ENCODE data around the gene CREBBP. TPM values are rescaled to one million over a fixed set of nuclear protein-coding genes. Genes with fewer than 3 reads are reported as not detected.

CREBBP gene
- total RNA-seq, 1 donor, result 28.2 TPM

GRCh38 chr16:3808308-3809063 is 72.0 kb downstream of the CREBBP start:
- Histone ChIP-seq H3K27ac (ENCODE audit: low read depth, low read length) (no peak overlapping the region), H4K20me1 (ENCODE audit: insufficient read depth, low read length) (peaks cover 83% of the 10 kb centered on the region)

GRCh38 chr16:3807425-3808123 is 72.9 kb downstream of the CREBBP start:
- no peaks in the 10 kb centered on the region for H3K27me3 ChIP-seq (ENCODE audit: insufficient read depth, low read length)
- H3K9me3 ChIP-seq (ENCODE audit: low read depth, low read length), result no peaks in the 10 kb centered on the region
- no peak for TF ChIP-seq CTCF (IDR thresholded peaks at IDR 0.05; ENCODE audit: extremely low read depth, low read depth, low read length)
- H3K4me1 ChIP-seq (ENCODE audit: insufficient read depth, low read length), result no peaks in the 10 kb centered on the region
- H2AFZ ChIP-seq (ENCODE audit: low read length), result no peak overlapping the region
- H3K4me3 ChIP-seq (ENCODE audit: insufficient read depth, low read length), result no peak overlapping the region
- peaks cover 7% of the 10 kb centered on the region for H3K36me3 ChIP-seq (ENCODE audit: insufficient read depth, low read length)
- peaks cover 80% of the 10 kb centered on the region for H4K20me1 ChIP-seq (ENCODE audit: insufficient read depth, low read length)
- H3K79me2 ChIP-seq (ENCODE audit: insufficient read depth, low read length), result peaks cover 95% of the 10 kb centered on the region
- no peak overlapping the region for H3K27ac ChIP-seq (ENCODE audit: low read depth, low read length)
- no peak overlapping the region for H3K4me2 ChIP-seq (ENCODE audit: insufficient read depth, low read length)
- no peak for DNase-seq (ENCODE audit: insufficient read length, low spot score, missing footprints)

More at GRCh38 chr16:3808308-3809063, 72.0 kb downstream of the CREBBP start:
- H2AFZ ChIP-seq (ENCODE audit: low read length), result no peak overlapping the region
- DNase-seq (ENCODE audit: insufficient read length, low spot score, missing footprints), result no peak
- TF ChIP-seq CTCF (IDR thresholded peaks at IDR 0.05; ENCODE audit: extremely low read depth, low read depth, low read length), result no peak
- no peaks in the 10 kb centered on the region for H3K27me3 ChIP-seq (ENCODE audit: insufficient read depth, low read length)
- H3K9me3 ChIP-seq (ENCODE audit: low read depth, low read length), result no peaks in the 10 kb centered on the region
- H3K4me3 ChIP-seq (ENCODE audit: insufficient read depth, low read length), result no peak overlapping the region
- H3K36me3 ChIP-seq (ENCODE audit: insufficient read depth, low read length), result peaks cover 7% of the 10 kb centered on the region
- H3K79me2 ChIP-seq (ENCODE audit: insufficient read depth, low read length), result peaks cover 97% of the 10 kb centered on the region
- no peak overlapping the region for H3K4me2 ChIP-seq (ENCODE audit: insufficient read depth, low read length)
- no peaks in the 10 kb centered on the region for H3K4me1 ChIP-seq (ENCODE audit: insufficient read depth, low read length)

GRCh38 chr16:3804426-3805016 is 76.0 kb downstream of the CREBBP start:
- no peaks in the 10 kb centered on the region for H3K27me3 ChIP-seq (ENCODE audit: insufficient read depth, low read length)
- no peak overlapping the region for H2AFZ ChIP-seq (ENCODE audit: low read length)
- TF ChIP-seq CTCF (IDR thresholded peaks at IDR 0.05; ENCODE audit: extremely low read depth, low read depth, low read length), result no peak
- H4K20me1 ChIP-seq (ENCODE audit: insufficient read depth, low read length), result peaks cover 79% of the 10 kb centered on the region
- peaks cover 4% of the 10 kb centered on the region for H3K4me1 ChIP-seq (ENCODE audit: insufficient read depth, low read length)
- peaks cover 1% of the 10 kb centered on the region for H3K36me3 ChIP-seq (ENCODE audit: insufficient read depth, low read length)
- H3K4me2 ChIP-seq (ENCODE audit: insufficient read depth, low read length), result no peak overlapping the region
- no peak for DNase-seq (ENCODE audit: insufficient read length, low spot score, missing footprints)
- no peak overlapping the region for H3K4me3 ChIP-seq (ENCODE audit: insufficient read depth, low read length)
- H3K9me3 ChIP-seq (ENCODE audit: low read depth, low read length), result no peaks in the 10 kb centered on the region
- H3K79me2 ChIP-seq (ENCODE audit: insufficient read depth, low read length), result peaks cover 95% of the 10 kb centered on the region
- no peak overlapping the region for H3K27ac ChIP-seq (ENCODE audit: low read depth, low read length)

All from osteoblast (primary cell).